Endothelial cell of umbilical vein (primary cell): ENCODE measurements around the gene CPNE5. TPM values are rescaled to one million over a fixed set of nuclear protein-coding genes. Genes with fewer than 3 reads are reported as not detected.

Experiments used
- BruUV-seq: library from RNA; stranded (reverse); fragments of 400-500 nt; replicated peaks from 2 replicates; lab custom pipeline; 2021; lab: Mats Ljungman, UMichigan
- CTCF ChIA-PET: fragments of 300-600, 350-600 bp; sonication (Branson Sonifier 250); formaldehyde crosslinking; loops from one replicate; lab custom pipeline; 2021; ENCODE audit warnings: antibody characterized with exemption, inconsistent platforms; lab: Charles Lee
- POLR2A ChIA-PET: fragments of 300-600, 350-600 bp; sonication (Branson Sonifier 250); formaldehyde crosslinking; loops from one replicate; lab custom pipeline; 2021; ENCODE audit warnings: antibody characterized with exemption, inconsistent platforms; lab: Charles Lee
- DNase-seq: peaks from one replicate; pipeline ENCODE4 v3.0.0-alpha.2; 2011; ENCODE audit warnings: low read depth, low spot score
- FAIRE-seq: peaks from 2 replicates; lab custom pipeline; 2011; peaks lifted over from hg19 to GRCh38; lab: Jason Lieb, UNC
- H2AFZ ChIP-seq: 2 replicates; pipeline ENCODE4 v1.6.0; 2012; ENCODE audit warnings: low read depth, low read length, control low read depth, inconsistent platforms
- H3K27ac ChIP-seq: 2 replicates; pipeline ENCODE4 v1.5.1; 2011; ENCODE audit warnings: low read depth, mild to moderate bottlenecking, control low read depth, low read length, moderate library complexity; ENCODE audit not compliant: insufficient read depth
- H3K27me3 ChIP-seq, 2 experiments: 2 replicates each; pipeline versions ENCODE4 v1.6.0 to v1.6.1; 2011; ENCODE audit warnings: low read length in 2 of 2, mixed read lengths in 1 of 2; ENCODE audit not compliant: control insufficient read depth in 2 of 2, insufficient read depth in 2 of 2
- H3K36me3 ChIP-seq, 2 experiments: 2 replicates in 1 of 2; 3 replicates in 1 of 2; pipeline ENCODE4 v1.5.1; 2011; ENCODE audit warnings: low read length in 2 of 2, mild to moderate bottlenecking in 1 of 2, moderate library complexity in 1 of 2; ENCODE audit not compliant: control insufficient read depth in 2 of 2, insufficient read depth in 2 of 2; ENCODE audit errors: extremely low read depth in 1 of 2
- H3K4me1 ChIP-seq: 3 replicates; pipeline ENCODE4 v1.5.1; 2011; ENCODE audit warnings: mild to moderate bottlenecking, low read length; ENCODE audit not compliant: control insufficient read depth, insufficient read depth; ENCODE audit errors: extremely low read depth
- H3K4me2 ChIP-seq: 2 replicates; pipeline ENCODE4 v1.6.1; 2011; ENCODE audit warnings: low read length, control low read depth, mixed read lengths; ENCODE audit not compliant: insufficient read depth
- H3K4me3 ChIP-seq, 3 experiments: fragments of 200-600 bp in 1 of 3; sonication (generic), shearing (Covaris generic) in 1 of 3; replicated peaks in 1 of 3; 2 replicates each; pipeline ENCODE4 v1.5.1; 2011 to 2016; ENCODE audit warnings: control low read depth in 3 of 3, low read length in 3 of 3, mild to moderate bottlenecking in 2 of 3, inconsistent platforms in 1 of 3, low read depth in 1 of 3, moderate library complexity in 1 of 3; ENCODE audit not compliant: insufficient read depth in 1 of 3
- H3K79me2 ChIP-seq: 2 replicates; pipeline ENCODE4 v1.6.0; 2012; ENCODE audit warnings: low read length, inconsistent platforms; ENCODE audit not compliant: control insufficient read depth, insufficient read depth
- H3K9ac ChIP-seq: replicated peaks from 2 replicates; pipeline ENCODE3; 2011; ENCODE audit warnings: low read length, control low read depth; ENCODE audit not compliant: insufficient read depth; ENCODE audit errors: extremely low read depth
- H3K9me1 ChIP-seq: replicated peaks from 3 replicates; pipeline ENCODE4 v1.6.0; 2011; ENCODE audit warnings: mild to moderate bottlenecking, low read length; ENCODE audit not compliant: control insufficient read depth, insufficient read depth; ENCODE audit errors: extremely low read depth
- H3K9me3 ChIP-seq: replicated peaks from 2 replicates; pipeline ENCODE4 v1.5.1; 2012; ENCODE audit warnings: low read length, inconsistent platforms; ENCODE audit not compliant: control insufficient read depth, insufficient read depth
- H4K20me1 ChIP-seq: replicated peaks from 2 replicates; pipeline ENCODE3; 2011; ENCODE audit warnings: mild to moderate bottlenecking, low read length; ENCODE audit not compliant: control insufficient read depth, insufficient read depth; ENCODE audit errors: extremely low read depth
- EZH2 ChIP-seq: IDR thresholded peaks from 2 replicates; pipeline ENCODE4 v1.6.1; 2012; ENCODE audit warnings: borderline replicate concordance, low read depth, mild to moderate bottlenecking, moderate library complexity, low read length, inconsistent platforms; ENCODE audit not compliant: severe bottlenecking
- FOS ChIP-seq: IDR thresholded peaks from 2 replicates; pipeline ENCODE4 v1.6.1; 2011; ENCODE audit warnings: mild to moderate bottlenecking, low read length, moderate library complexity, borderline replicate concordance; ENCODE audit not compliant: insufficient read depth
- GATA2 ChIP-seq: IDR thresholded peaks from 2 replicates; pipeline ENCODE4 v1.7.0; 2011; ENCODE audit warnings: low read depth, mild to moderate bottlenecking, moderate library complexity, mixed read lengths, low read length; ENCODE audit not compliant: insufficient read length, insufficient read depth
- JUN ChIP-seq: IDR thresholded peaks from 2 replicates; pipeline ENCODE4 v1.6.1; 2011; ENCODE audit warnings: borderline replicate concordance, low read depth; ENCODE audit not compliant: insufficient read length, insufficient read depth
- MYC ChIP-seq: IDR thresholded peaks from one replicate; pipeline ENCODE4 v1.6.1; 2011; ENCODE audit warnings: mild to moderate bottlenecking, low read depth, low read length
- POLR2A ChIP-seq: IDR thresholded peaks from 2 replicates; pipeline ENCODE4 v1.6.1; 2012; ENCODE audit warnings: low read depth, mild to moderate bottlenecking, control low read depth, low read length
- POLR2AphosphoS5 ChIP-seq: IDR thresholded peaks from 2 replicates; pipeline ENCODE4 v1.6.1; 2012; ENCODE audit warnings: low read depth, mild to moderate bottlenecking, control low read depth, low read length, moderate library complexity; ENCODE audit not compliant: insufficient read depth
- dilution Hi-C: fragments of 300-500 bp; cut with MboI; formaldehyde crosslinking; loops from one replicate; pipeline ENCODE4 v1.15.0; 2019; ENCODE audit warnings: low sequenced_read_pairs; ENCODE audit not compliant: extremely low pct_ligation_motif_present
- intact Hi-C: fragments of 100-400 bp; cut with micrococcal nuclease; formaldehyde crosslinking; loops from one replicate; pipeline ENCODE4 v1.10.0; 2022
- polyA plus RNA-seq, 4 experiments: library from polyadenylated mRNA; depleted of rRNA in 3 of 4; stranded (reverse) in 3 of 4; unstranded in 1 of 4; fragments of >200 nt; gene quantifications; 2 replicates each; pipeline versions ENCODE4 v1.2.1 to v1.2.3, GENCODE V29; 2011 to 2012; ENCODE audit warnings: missing spikeins in 1 of 4
- total RNA-seq: library from RNA; stranded (reverse); gene quantifications from 2 replicates; pipeline ENCODE4 v1.2.3, GENCODE V29; 2021
- TF ChIP-seq, protein P1 (sequence below): IDR thresholded peaks from 2 replicates; pipeline ENCODE4 v1.6.1; 2011; ENCODE audit not compliant: insufficient read depth, insufficient read length
- TF ChIP-seq, protein P2 (sequence below), 2 donors: IDR thresholded peaks; 1 replicate in 1 of 2; 2 replicates in 1 of 2; pipeline ENCODE4 v1.5.1; 2011; ENCODE audit warnings: low read length in 2 of 2, mild to moderate bottlenecking in 2 of 2, moderate library complexity in 2 of 2, control low read depth in 1 of 2, inconsistent platforms in 1 of 2, low read depth in 1 of 2; ENCODE audit not compliant: insufficient read depth in 1 of 2; ENCODE audit errors: extremely low read depth in 1 of 2

Gene CPNE5
- total and polyA plus RNA-seq, 2 donors (not counting 3 experiments of a cell fraction or from before 2014, with no cell fraction given) = 18.8 to 49.4 TPM

DNA sequence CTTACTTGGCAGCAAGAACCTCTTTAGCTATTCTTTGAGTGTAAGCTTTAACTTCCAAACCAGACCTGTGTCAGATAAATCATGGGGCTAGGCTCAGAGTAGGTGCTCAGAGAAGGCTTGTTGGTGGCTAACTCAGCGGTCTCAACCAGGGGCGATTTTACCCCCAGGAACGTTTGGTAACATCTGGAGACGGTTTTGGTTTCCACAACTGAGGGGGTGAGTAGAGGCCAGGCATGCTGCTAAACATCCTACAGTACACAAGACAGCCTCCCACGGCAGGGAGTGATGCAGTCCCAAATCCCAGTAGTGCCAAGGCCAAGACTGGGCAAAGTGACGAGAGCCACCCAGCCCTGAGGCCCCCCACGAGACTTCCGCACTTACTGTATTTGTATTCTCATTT, 82.5 kb downstream of the CPNE5 start:
- FAIRE-seq = no peak
- intact Hi-C loops = no loop called here

DNA sequence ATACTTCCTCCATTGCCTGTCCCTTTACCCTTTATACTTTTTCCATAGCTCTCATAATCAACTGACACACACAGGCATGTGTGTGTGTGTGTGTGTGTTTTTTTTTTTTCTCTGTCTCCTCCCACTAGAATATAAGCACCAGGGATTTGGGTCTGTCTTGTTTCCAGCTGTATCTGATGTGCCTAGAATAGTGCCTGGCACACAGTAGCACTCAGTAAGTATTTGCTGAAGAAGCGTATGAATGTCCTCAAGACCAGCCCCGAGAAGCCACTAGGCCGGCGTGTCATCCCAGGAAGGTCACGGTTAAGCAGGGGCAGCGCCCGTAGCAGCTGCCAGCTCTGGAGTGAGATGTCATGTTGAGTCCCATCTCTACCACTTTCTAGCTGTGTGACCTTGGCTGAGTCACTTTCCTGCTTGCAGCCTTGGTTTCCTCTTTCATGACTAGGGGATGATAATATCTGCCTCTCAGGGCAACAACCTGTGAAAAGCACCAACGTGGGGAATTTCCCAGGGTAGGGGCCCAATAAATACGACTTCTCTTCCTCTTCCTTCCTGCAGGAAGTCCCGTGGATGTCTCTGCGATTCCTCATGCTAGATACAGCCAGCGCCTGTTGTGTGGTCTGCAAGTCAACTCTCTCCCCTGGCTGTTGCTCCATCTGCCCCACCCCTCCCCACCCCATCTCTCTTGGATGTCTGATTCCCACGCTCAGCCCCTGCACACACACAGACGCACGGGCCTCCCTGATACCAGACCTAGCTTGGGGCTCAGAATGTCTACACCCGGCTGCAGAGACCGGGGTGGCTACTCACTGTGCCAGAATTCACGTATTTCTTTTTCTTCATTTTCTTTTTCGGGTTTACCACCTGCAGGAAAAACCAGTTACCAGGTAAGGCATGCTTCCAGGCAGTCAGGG, 83.6 kb downstream of the CPNE5 start:
- H3K4me3 ChIP-seq = no peak overlapping the region
- dilution Hi-C loops = no loop called here
- peak; percentile 94 for DNase-seq
- H3K79me2 ChIP-seq = no peaks in the 10 kb centered on the region
- no peak overlapping the region for H2AFZ ChIP-seq
- H3K9me3 ChIP-seq = no peaks in the 10 kb centered on the region
- H3K36me3 ChIP-seq = no peaks in the 10 kb centered on the region
- intact Hi-C loops = no loop called here
- H3K27ac ChIP-seq = peak overlapping the region; percentile 96
- peak overlapping the region; percentile 59 for H3K4me2 ChIP-seq
- no peaks in the 10 kb centered on the region for H3K27me3 ChIP-seq
- ChIA-PET CTCF (interaction anchor here (0.7 to 1.7 kb wide), 11 partner anchors 11 to 141 kb away, joined by 3 to 11 read pairs (median 4); no protein-coding TSS in a partner anchor), POLR2A (interaction anchor here (0.6 to 2.2 kb wide), 6 partner anchors 15 to 1065 kb away, joined by 3 to 13 read pairs (median 3); partner anchors contain the start of gene CDKN1A)
- no peaks in the 10 kb centered on the region for H4K20me1 ChIP-seq
- H3K9ac ChIP-seq = peak overlapping the region; percentile 62
- peaks cover 52% of the 10 kb centered on the region for H3K4me1 ChIP-seq
- BruUV-seq = no TSS peak
- TF ChIP-seq FOS (peak; percentile 97), EZH2 (no peak), MYC (peak; percentile 5), POLR2A (peak; percentile 14), GATA2 (peak; percentile 99), POLR2AphosphoS5 (peak; percentile 91), JUN (peak; percentile 94)
- TF ChIP-seq, protein P1, sequence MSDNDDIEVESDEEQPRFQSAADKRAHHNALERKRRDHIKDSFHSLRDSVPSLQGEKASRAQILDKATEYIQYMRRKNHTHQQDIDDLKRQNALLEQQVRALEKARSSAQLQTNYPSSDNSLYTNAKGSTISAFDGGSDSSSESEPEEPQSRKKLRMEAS = no peak
- TF ChIP-seq, protein P2, sequence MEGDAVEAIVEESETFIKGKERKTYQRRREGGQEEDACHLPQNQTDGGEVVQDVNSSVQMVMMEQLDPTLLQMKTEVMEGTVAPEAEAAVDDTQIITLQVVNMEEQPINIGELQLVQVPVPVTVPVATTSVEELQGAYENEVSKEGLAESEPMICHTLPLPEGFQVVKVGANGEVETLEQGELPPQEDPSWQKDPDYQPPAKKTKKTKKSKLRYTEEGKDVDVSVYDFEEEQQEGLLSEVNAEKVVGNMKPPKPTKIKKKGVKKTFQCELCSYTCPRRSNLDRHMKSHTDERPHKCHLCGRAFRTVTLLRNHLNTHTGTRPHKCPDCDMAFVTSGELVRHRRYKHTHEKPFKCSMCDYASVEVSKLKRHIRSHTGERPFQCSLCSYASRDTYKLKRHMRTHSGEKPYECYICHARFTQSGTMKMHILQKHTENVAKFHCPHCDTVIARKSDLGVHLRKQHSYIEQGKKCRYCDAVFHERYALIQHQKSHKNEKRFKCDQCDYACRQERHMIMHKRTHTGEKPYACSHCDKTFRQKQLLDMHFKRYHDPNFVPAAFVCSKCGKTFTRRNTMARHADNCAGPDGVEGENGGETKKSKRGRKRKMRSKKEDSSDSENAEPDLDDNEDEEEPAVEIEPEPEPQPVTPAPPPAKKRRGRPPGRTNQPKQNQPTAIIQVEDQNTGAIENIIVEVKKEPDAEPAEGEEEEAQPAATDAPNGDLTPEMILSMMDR (IDR thresholded peaks at IDR 0.05; ENCODE audit: extremely low read depth in 1 of 2, insufficient read depth in 1 of 2, low read depth in 1 of 2, low read length in 2 of 2) = no peak
- no peaks in the 10 kb centered on the region for H3K9me1 ChIP-seq
- FAIRE-seq = peak; percentile 99

More for the DNA sequence above, 82.5 kb downstream of the CPNE5 start:
- BruUV-seq = TSS peak; percentile 80
- Histone ChIP-seq H3K9me3 (no peaks in the 10 kb centered on the region), H3K9me1 (no peaks in the 10 kb centered on the region), H3K4me3 (no peak overlapping the region), H3K4me1 (peaks cover 52% of the 10 kb centered on the region), H3K4me2 (peak overlapping the region; percentile 16), H4K20me1 (no peaks in the 10 kb centered on the region), H3K36me3 (no peaks in the 10 kb centered on the region), H2AFZ (no peak overlapping the region), H3K27me3 (no peaks in the 10 kb centered on the region), H3K79me2 (no peaks in the 10 kb centered on the region), H3K27ac (peak overlapping the region; percentile 96), H3K9ac (peak overlapping the region; percentile 62)
- TF ChIP-seq, protein P1 = no peak
- dilution Hi-C loops = no loop called here
- DNase-seq = no peak
- CTCF ChIA-PET = interaction anchor here (1.1 to 1.3 kb wide), 2 partner anchors 13 to 142 kb away, joined by 4 to 8 read pairs; no protein-coding TSS in a partner anchor
- POLR2A ChIA-PET = no interaction called here
